LNCaP clone FGC (cell line): ENCODE measurements around the gene RNH1.

ENCODE experiments used
- DNase-seq: peaks from one replicate; pipeline ENCODE4 v3.0.0-alpha.2; 2011; ENCODE audit warnings: low read depth
- H3K4me3 ChIP-seq: 2 replicates; pipeline ENCODE4 v1.5.1; 2011; ENCODE audit warnings: mild to moderate bottlenecking, low read depth, low read length, control low read depth
- TF ChIP-seq, protein P1 (sequence below): IDR thresholded peaks from 2 replicates; pipeline ENCODE4 v1.5.1; 2012; ENCODE audit warnings: mild to moderate bottlenecking; ENCODE audit not compliant: control insufficient read depth, insufficient read depth; ENCODE audit errors: extremely low read depth

RNH1 gene

DNA sequence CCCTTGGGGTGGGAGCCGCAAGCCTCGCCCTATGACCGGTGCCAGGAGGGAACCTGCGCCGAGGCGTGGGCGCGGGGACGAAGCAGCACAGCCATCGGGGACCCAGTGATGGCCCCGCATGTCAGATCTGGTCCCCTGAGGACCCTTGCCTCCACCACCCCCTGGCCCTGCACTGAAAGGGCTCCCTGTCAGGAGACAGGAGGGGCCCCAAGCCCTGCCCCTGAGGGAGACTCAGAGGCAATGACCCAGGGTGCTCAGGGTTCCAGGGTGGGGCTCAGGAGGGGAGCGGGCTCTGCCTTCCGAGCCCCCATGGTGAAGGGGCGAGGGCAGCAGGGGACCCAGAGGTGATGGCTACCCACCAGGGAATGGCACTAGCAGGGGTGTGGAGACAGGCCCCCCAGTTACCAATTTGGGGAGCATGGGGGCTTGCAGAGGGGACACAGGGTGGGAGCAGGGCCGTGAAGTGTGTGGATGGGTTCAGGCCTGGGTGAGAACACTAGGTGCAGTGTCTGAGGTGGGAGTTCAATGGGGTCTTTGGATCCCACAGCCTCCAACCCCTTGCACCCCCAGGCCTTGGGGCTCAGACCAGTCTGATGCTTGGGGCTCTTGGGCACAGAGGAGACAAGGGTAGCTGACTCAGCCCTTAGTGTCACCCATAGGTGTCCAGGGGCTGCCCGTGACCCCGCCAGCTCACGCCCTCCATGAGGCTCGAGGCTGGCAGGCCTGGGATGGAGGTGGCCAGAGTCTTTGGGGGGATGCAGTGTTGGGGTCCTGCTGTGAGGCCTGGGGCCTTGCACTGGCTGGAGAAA is 30.8 kb upstream of the RNH1 start:
- TF ChIP-seq, protein P1, sequence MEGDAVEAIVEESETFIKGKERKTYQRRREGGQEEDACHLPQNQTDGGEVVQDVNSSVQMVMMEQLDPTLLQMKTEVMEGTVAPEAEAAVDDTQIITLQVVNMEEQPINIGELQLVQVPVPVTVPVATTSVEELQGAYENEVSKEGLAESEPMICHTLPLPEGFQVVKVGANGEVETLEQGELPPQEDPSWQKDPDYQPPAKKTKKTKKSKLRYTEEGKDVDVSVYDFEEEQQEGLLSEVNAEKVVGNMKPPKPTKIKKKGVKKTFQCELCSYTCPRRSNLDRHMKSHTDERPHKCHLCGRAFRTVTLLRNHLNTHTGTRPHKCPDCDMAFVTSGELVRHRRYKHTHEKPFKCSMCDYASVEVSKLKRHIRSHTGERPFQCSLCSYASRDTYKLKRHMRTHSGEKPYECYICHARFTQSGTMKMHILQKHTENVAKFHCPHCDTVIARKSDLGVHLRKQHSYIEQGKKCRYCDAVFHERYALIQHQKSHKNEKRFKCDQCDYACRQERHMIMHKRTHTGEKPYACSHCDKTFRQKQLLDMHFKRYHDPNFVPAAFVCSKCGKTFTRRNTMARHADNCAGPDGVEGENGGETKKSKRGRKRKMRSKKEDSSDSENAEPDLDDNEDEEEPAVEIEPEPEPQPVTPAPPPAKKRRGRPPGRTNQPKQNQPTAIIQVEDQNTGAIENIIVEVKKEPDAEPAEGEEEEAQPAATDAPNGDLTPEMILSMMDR: no peak
- peak overlapping the region; percentile 62 for H3K4me3 ChIP-seq
- DNase-seq: no peak

DNA sequence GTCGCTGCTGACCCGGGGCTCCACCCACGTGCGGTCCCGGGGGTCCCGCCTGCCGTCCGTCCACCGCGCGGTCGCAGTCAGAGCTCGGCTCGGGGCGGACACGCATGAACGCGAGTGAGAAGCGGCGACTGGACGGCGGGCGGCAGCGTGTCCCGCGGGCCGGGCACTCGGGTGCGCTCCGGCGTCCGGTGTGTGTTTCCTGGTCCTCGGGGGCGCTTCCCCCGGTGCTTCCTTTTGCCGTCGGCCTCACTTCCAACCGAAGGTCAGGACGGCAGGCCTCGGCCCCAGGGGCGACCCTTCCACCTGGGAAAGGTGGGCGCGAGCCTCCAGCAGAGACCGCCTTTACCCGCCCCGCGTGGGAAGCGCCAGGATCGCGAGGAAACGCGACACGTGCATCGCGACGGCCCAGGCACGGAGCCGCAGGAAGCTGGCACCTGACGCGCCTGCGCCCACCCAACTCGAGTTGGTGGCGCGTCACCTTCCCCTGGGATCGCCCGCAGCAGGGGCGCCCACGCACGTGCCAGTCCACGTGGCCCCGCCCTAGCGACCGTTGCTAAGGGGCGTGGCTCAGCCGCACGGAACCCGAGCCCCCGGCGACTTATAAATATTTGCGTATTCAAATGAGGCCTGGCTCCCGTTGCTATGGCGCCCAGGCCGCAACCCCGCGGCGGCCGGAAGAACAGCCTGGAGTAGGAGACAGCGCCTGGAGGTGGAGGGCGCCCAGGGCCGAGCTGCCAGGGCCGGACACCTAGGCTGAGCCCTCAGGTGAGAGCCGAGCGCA is 30.0 kb upstream of the RNH1 start, which contains the start of gene LRRC56:
Gene LRRC56, plus strand, starts transcription at position 687 of the 781 bp plus-strand sequence. CDS start 3,158 bp downstream, outside the sequence.
- peak within 1 kb of the TSS; percentile 62 for H3K4me3 ChIP-seq
- TF ChIP-seq, protein P1: no peak
- DNase-seq: peak; percentile 63

DNA sequence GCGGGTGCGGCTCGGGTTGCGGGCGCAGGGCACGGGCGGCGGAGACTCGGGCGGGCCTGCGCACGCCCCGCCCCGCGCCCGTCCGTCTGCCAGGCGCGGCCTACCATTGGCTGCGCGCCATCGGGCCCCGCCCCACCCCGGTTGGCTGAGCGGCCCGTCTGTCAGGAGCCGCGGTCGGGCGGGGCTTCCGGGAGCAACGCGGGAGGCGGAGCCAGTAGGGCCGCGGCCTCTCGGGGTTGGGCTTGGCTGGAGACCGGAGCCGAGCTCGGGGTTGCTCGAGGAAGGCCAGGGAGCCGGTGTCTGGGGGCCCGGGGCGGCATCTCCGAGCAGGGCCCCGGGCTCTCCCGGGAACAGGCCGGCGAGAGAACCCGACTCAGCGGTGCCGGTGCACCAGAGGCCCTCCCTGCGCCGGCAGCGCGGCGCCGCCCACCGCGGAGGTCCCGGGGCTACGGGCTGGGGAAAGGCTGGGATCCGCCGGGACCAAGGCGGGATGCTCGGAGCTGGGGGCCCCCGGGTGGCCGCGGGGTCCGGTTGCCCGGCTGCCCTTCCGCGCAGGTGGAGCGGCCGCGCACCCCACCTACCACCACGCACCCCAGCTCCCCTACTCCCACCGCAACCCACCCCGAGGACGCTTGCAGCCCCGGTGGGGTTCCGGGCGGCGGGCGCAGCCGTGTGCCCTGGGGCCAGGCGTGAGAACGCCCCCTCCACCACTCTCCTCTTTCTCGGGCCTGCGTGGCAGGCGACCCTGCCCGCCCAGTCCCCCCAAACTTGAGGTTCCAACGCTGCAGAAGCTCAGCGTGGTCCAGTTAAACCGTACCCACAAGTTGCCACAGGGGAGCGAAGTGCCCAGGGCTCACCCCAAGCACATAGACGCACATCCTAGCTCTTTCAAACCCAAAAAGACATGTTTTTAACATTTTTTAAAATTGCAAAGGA is 28.7 kb upstream of the RNH1 start, which contains the start of gene HRAS:
Gene HRAS, minus strand, starts transcription at position 58 of the 936 bp plus-strand sequence.
- peak within 1 kb of the TSS; percentile 89 for H3K4me3 ChIP-seq
- TF ChIP-seq, protein P1: no peak
- peak; percentile 62 for DNase-seq

DNA sequence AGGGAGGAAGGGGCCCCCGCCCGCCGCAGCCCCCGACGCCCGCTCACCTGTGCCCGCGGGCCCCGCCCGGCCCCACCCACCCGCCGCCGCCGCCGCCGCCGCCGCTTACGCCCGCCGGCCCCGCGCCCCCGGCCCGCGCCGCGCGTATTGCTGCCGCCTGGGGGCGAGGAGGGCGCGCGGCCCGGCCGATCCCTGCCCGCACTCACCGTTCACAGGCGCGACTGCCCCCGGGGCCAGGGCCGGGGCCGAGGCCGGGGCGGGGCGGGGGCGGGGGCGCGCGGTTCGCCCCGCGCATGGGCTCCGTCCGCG is 28.1 kb upstream of the RNH1 start:
- TF ChIP-seq, protein P1: peak; percentile 42
- no peak for DNase-seq
- H3K4me3 ChIP-seq: peak overlapping the region; percentile 89

DNA sequence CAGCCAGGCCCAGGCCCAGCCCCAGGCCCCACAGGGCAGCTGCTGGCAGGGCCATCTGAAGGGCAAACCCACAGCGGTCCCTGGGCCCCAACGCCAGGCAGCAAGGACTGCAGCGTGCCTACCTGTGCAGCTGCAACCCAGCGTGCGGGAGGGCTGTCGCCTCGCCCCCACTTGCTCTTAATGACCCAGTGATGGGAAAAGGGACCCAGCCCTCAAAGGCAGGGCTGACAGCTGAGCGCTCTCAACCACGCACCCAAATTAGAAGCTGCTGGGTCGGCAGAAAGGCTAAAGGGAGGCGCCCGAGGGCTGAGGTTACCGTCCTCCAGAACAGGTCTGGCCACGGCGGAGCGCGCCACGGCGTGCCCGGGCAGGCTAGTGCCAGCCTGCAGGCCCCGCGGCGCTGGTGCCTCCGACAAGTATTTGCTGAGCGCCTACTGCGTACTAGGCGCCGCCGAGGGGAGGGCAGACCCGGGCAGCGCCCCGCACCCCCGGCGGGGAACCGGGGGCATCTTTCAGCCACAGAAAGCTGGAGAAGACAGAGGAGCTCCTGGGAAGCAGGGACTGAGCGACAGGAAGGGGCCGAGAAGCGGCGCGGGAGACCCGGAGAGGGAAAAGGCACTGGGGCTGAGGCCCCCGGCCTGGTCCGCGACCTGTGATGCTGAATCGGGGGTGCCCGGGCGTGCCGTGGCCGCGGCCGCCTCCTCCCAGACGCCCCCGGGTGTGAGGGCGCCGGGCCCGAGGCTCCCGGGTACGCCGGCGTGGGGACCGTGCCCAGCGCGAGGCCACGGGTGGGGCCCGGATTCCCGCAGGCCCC is 27.6 kb upstream of the RNH1 start:
- DNase-seq: peak; percentile 25
- H3K4me3 ChIP-seq: peak overlapping the region; percentile 89
- TF ChIP-seq, protein P1: peak; percentile 28; the same call in 1 of the 2 replicates
